Psoas muscle (tissue), 8 donors: ENCODE data around the gene BMPER. TPM values are rescaled to one million over a fixed set of nuclear protein-coding genes. Genes with fewer than 3 reads are reported as not detected.

Source experiments
- ATAC-seq, 4 donors: fragments of 200-7000 bp; cut with Tn5 transposase; one replicate each; pipeline ENCODE4 v1.9.1; 2020; ENCODE audit warnings: moderate library complexity in 3 of 4, mild to moderate bottlenecking in 2 of 4
- DNase-seq, 2 donors: peaks; one replicate each; pipeline ENCODE4 v3.0.0-alpha.2; 2020
- H3K27ac ChIP-seq: fragments of 200-600 bp; one replicate; pipeline ENCODE4 v1.8.0; 2022
- H3K27me3 ChIP-seq, 3 donors: fragments of 200-600 bp in 1 of 3; one replicate each; pipeline versions ENCODE4 v1.6.1 to v1.8.0; 2013 to 2022; ENCODE audit warnings: low read length in 2 of 3, mild to moderate bottlenecking in 2 of 3, moderate library complexity in 1 of 3; ENCODE audit not compliant: insufficient read depth in 3 of 3
- H3K36me3 ChIP-seq, 2 donors: fragments of 200-600 bp in 1 of 2; one replicate each; pipeline versions ENCODE4 v1.6.1 to v1.8.0; 2013 to 2022; ENCODE audit warnings: low read depth in 1 of 2, mild to moderate bottlenecking in 1 of 2, moderate library complexity in 1 of 2; ENCODE audit not compliant: insufficient read depth in 1 of 2
- H3K4me1 ChIP-seq: fragments of 200-600 bp; one replicate; pipeline ENCODE4 v1.8.0; 2022
- H3K4me3 ChIP-seq: fragments of 200-600 bp; one replicate; pipeline ENCODE4 v1.8.0; 2022; ENCODE audit warnings: mild to moderate bottlenecking
- H3K9me3 ChIP-seq: fragments of 200-600 bp; one replicate; pipeline ENCODE4 v1.8.0; 2022
- WGBS, 3 donors: extraction: QIAGEN DNeasy Blood & Tissue Kit; methylation state at CpG; one replicate each; pipeline versions ENCODE4 v1.1.6 to v1.1.7; 2013; 5-methylcytosine and 5-hydroxymethylcytosine counted together
- intact Hi-C, 2 donors: fragments of 100-400 bp; cut with DNase I; formaldehyde crosslinking; loops; one replicate each; pipeline versions ENCODE4 v1.11.0 to v1.14.2; 2022
- polyA plus RNA-seq, 3 donors: library from polyadenylated mRNA; stranded (reverse); fragments of 200-250 nt; gene quantifications; one replicate each; pipeline ENCODE4 v1.2.3, GENCODE V29; 2013
- total RNA-seq, 4 donors: library from RNA; stranded (reverse); fragmentation: NEBNext Ultra II Directional in 2 of 4; extraction: Animal tissue kit (Norgen Biotek cat#: 25700) in 2 of 4; gene quantifications; one replicate each; pipeline versions ENCODE4 v1.2.1 to v1.2.4, GENCODE V29; 2021 to 2023
- TF ChIP-seq, protein P1 (sequence below): fragments of 200-600 bp; IDR thresholded peaks from one replicate; pipeline ENCODE4 v1.8.0; 2022; ENCODE audit warnings: antibody characterized with exemption
- donor health status: healthy with polysubstance abuse.
- donor health status: DM: no; HTN: no; CAD: no; lungs with moderate emphysema.
- donor health status: Bipolar disorder and iron deficiency.
- donor health status: healthy.
- donor health status: DM: yes; HTN: yes; CAD: no.
- donor health status: DM: no; HTN: no; CAD: no.
- donor health status: DM: no; HTN: no; CAD: no.
- donor health status: DM: yes; HTN: yes; CAD: no.

Gene BMPER
- total and polyA plus RNA-seq, 7 donors, result 1.0 to 7.6 (median 2.4) TPM

GRCh38 chr7:34036972-34037792, 131.8 kb downstream of the BMPER start:
- H3K4me3 ChIP-seq, result no peak overlapping the region
- intact Hi-C loops, result no loop called here
- H3K27me3 ChIP-seq, result no peaks in the 10 kb centered on the region
- H3K4me1 ChIP-seq, result no peaks in the 10 kb centered on the region
- H3K27ac ChIP-seq, result no peak overlapping the region
- ATAC-seq (no peak), DNase-seq (no peak)
- no peaks in the 10 kb centered on the region for H3K36me3 ChIP-seq
- no peaks in the 10 kb centered on the region for H3K9me3 ChIP-seq
- WGBS, 3 donors, result 78 to 84% (median 81%) methylated on average over 10 of the region's 10 CpGs
- TF ChIP-seq, protein P1, sequence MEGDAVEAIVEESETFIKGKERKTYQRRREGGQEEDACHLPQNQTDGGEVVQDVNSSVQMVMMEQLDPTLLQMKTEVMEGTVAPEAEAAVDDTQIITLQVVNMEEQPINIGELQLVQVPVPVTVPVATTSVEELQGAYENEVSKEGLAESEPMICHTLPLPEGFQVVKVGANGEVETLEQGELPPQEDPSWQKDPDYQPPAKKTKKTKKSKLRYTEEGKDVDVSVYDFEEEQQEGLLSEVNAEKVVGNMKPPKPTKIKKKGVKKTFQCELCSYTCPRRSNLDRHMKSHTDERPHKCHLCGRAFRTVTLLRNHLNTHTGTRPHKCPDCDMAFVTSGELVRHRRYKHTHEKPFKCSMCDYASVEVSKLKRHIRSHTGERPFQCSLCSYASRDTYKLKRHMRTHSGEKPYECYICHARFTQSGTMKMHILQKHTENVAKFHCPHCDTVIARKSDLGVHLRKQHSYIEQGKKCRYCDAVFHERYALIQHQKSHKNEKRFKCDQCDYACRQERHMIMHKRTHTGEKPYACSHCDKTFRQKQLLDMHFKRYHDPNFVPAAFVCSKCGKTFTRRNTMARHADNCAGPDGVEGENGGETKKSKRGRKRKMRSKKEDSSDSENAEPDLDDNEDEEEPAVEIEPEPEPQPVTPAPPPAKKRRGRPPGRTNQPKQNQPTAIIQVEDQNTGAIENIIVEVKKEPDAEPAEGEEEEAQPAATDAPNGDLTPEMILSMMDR, result no peak

DNA sequence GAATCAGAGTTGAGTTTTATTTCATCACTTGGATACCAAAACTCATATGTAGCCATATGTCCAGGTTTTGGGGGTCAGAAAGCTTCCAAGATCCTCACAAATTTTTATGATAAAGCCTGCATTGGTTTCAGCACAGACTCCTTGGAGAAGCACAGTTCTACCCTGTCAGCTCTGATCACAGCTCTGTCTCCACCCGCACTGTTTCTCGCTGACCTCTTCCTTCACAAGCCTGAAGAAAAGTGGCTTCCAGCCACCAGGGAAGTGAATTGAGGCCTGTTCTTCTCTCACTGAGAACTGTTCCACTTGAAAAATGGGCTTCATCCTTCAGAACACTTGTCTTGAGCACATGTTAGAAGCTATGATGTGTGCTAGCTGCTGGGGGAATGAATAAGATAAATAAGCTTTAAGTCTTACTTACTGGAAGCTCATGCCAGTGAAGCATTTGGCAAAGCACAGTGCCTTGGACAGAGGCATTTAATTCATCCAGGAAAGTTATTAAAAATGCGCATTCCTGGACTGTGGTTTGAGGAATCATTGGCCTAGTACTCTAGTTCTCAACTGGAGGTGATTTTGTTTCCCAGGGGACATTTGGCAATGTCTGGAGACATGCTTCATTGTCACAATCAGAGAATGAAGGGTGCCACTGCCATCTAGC, 133.6 kb downstream of the BMPER start:
- H3K27me3 ChIP-seq, result no peaks in the 10 kb centered on the region
- no peak overlapping the region for H3K27ac ChIP-seq
- no peak for ATAC-seq
- H3K36me3 ChIP-seq, result no peaks in the 10 kb centered on the region
- TF ChIP-seq, protein P1, result no peak
- DNase-seq, result no peak
- intact Hi-C loops, result no loop called here
- 53 to 80% (median 58%) methylated on average over 3 of the region's 3 CpGs for WGBS, 3 donors
- H3K4me3 ChIP-seq, result no peak overlapping the region
- H3K4me1 ChIP-seq, result no peaks in the 10 kb centered on the region
- H3K9me3 ChIP-seq, result no peaks in the 10 kb centered on the region

DNA sequence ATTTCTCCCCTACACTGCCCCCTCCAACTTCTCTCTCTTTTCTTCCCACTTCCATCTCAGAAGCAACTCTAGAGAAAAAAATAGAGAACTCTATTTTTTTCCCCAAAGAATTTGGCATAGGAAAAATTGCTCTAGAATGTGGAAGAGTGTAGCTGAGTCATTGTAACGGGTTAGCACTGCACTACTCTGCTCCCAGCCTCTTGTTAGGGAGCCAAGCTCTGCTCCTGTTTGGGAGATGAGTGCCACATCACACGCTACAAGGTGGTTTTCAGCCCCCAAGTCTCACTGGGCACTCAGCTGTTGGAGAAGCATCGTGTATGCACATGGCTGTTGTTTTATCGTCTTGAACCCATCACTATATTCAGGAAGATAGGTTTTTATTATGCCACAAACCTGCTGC, 136.4 kb downstream of the BMPER start:
- H3K27me3 ChIP-seq, result no peaks in the 10 kb centered on the region
- H3K9me3 ChIP-seq, result no peaks in the 10 kb centered on the region
- intact Hi-C loops, result no loop called here
- TF ChIP-seq, protein P1, result no peak
- H3K4me1 ChIP-seq, result no peaks in the 10 kb centered on the region
- H3K36me3 ChIP-seq, result no peaks in the 10 kb centered on the region
- ATAC-seq (no peak), DNase-seq (no peak)
- H3K4me3 ChIP-seq, result no peak overlapping the region
- WGBS, 3 donors, result 53 to 85% (median 59%) methylated on average over 4 of the region's 4 CpGs
- H3K27ac ChIP-seq, result no peak overlapping the region

- no peaks in the 10 kb centered on the region for H3K27me3 ChIP-seq
- H3K9me3 ChIP-seq, result no peaks in the 10 kb centered on the region
- intact Hi-C loops, result no loop called here
- DNase-seq (no peak), ATAC-seq (no peak)
- H3K4me3 ChIP-seq, result no peak overlapping the region
- H3K27ac ChIP-seq, result no peak overlapping the region
- 90 to 96% (median 90%) methylated on average over 2 of the region's 2 CpGs for WGBS, 3 donors
- H3K36me3 ChIP-seq, result no peaks in the 10 kb centered on the region
- TF ChIP-seq, protein P1, result no peak
- H3K4me1 ChIP-seq, result no peaks in the 10 kb centered on the region
Observed at GRCh38 chr7:34042406-34042805, 137.1 kb downstream of the BMPER start.
